Testis (tissue), 3 donors: ENCODE measurements around the gene TP53AIP1. TPM values are rescaled to one million over a fixed set of nuclear protein-coding genes. Genes with fewer than 3 reads are reported as not detected.

ENCODE experiments used
- DNase-seq: peaks from one replicate; pipeline ENCODE4 v3.0.0-alpha.2; 2019
- H3K27ac ChIP-seq, 2 donors: fragments of 200-600 bp; sonication (generic); one replicate each; pipeline ENCODE4 v1.5.1; 2019
- H3K27me3 ChIP-seq: fragments of 200-600 bp; sonication (generic); one replicate; pipeline ENCODE4 v1.5.1; 2019
- H3K36me3 ChIP-seq: fragments of 200-600 bp; sonication (generic); one replicate; pipeline ENCODE4 v1.5.1; 2017; ENCODE audit warnings: low read depth; ENCODE audit errors: missing control alignments
- H3K4me1 ChIP-seq: fragments of 200-600 bp; sonication (generic); one replicate; pipeline ENCODE4 v1.5.1; 2019
- H3K4me3 ChIP-seq, 2 donors: fragments of 200-600 bp; sonication (generic); one replicate each; pipeline ENCODE4 v1.5.1; 2017 to 2019
- H3K9me3 ChIP-seq: fragments of 200-600 bp; sonication (generic); one replicate; pipeline ENCODE4 v1.5.1; 2017
- POLR2A ChIP-seq: fragments of 450-650 bp; IDR thresholded peaks from one replicate; pipeline ENCODE4 v1.6.1; 2017; ENCODE audit warnings: antibody characterized with exemption, mild to moderate bottlenecking, moderate library complexity
- WGBS, 2 donors: methylation state at CpG; one replicate each; pipeline ENCODE4 v1.1.5; 2018; 5-methylcytosine and 5-hydroxymethylcytosine counted together
- intact Hi-C: fragments of 100-400 bp; cut with DNase I; formaldehyde crosslinking; loops from one replicate; pipeline ENCODE4 v1.15.1; 2023; ENCODE audit warnings: low total_unique reads
- polyA plus RNA-seq: library from polyadenylated mRNA; stranded (reverse); fragments of 350-450 nt; fragmentation: Illumina TruSeq; extraction: RNeasy Lipid Tissue Mini Kit (QIAGEN cat#74804); gene quantifications from one replicate; pipeline ENCODE4 v1.2.3, GENCODE V29; 2014; ENCODE audit warnings: low read depth, low replicate concordance; ENCODE audit not compliant: insufficient read depth
- total RNA-seq, 2 donors: library from RNA; depleted of rRNA; stranded (reverse); fragments of >200 nt; gene quantifications; one replicate each; pipeline ENCODE4 v1.2.3, GENCODE V29; 2016
- TF ChIP-seq, protein P1 (sequence below), 3 experiments: fragments of 450-650 bp in 2 of 3; fragments of 200-600 bp in 1 of 3; sonication (generic) in 1 of 3; IDR thresholded peaks; one replicate each; pipeline ENCODE4 v1.5.1; 2016 to 2019; ENCODE audit warnings: antibody characterized with exemption in 3 of 3, mild to moderate bottlenecking in 2 of 3, moderate library complexity in 1 of 3

TP53AIP1 gene
- total and polyA plus RNA-seq, 3 donors from 2014 or later = 0.94 to 1.8 (median 1.1) TPM

- Histone ChIP-seq H3K9me3 (no peaks in the 10 kb centered on the region), H3K4me1 (peaks cover 29% of the 10 kb centered on the region), H3K4me3 (no peak overlapping the region), H3K36me3 (no peaks in the 10 kb centered on the region), H3K27ac (no peak overlapping the region), H3K27me3 (no peaks in the 10 kb centered on the region)
- TF ChIP-seq, protein P1, sequence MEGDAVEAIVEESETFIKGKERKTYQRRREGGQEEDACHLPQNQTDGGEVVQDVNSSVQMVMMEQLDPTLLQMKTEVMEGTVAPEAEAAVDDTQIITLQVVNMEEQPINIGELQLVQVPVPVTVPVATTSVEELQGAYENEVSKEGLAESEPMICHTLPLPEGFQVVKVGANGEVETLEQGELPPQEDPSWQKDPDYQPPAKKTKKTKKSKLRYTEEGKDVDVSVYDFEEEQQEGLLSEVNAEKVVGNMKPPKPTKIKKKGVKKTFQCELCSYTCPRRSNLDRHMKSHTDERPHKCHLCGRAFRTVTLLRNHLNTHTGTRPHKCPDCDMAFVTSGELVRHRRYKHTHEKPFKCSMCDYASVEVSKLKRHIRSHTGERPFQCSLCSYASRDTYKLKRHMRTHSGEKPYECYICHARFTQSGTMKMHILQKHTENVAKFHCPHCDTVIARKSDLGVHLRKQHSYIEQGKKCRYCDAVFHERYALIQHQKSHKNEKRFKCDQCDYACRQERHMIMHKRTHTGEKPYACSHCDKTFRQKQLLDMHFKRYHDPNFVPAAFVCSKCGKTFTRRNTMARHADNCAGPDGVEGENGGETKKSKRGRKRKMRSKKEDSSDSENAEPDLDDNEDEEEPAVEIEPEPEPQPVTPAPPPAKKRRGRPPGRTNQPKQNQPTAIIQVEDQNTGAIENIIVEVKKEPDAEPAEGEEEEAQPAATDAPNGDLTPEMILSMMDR (IDR thresholded peaks at IDR 0.05) = no peak
- no peak for TF ChIP-seq POLR2A
- WGBS, 2 donors = 27 to 52% methylated on average over 6 of the region's 6 CpGs
- DNase-seq = peak; percentile 84
- intact Hi-C loops = no loop called here
Observed at GRCh38 chr11:128894685-128895084, 48.0 kb downstream of the TP53AIP1 start.

DNA sequence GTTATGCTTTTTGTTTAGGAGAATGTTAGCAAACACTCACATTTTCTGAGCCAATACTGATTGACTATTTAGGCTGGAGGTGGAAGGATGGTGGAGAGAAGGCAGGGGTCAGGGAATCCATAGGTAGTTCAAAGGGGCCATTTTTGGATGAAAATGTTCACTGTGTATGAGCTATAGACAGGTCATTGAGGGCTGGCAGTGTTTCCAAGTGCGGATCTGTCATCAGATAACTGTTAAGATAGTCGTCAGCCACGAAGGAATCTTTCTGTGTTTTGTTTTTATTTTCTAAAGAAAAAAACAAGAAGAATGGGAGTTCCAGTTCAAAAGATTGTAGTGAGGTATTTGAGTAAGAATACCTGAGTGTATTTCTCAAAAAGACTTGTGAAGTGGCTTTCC, 48.4 kb downstream of the TP53AIP1 start:
- Histone ChIP-seq H3K36me3 (no peaks in the 10 kb centered on the region), H3K9me3 (no peaks in the 10 kb centered on the region), H3K4me3 (no peak overlapping the region), H3K4me1 (peaks cover 29% of the 10 kb centered on the region), H3K27me3 (no peaks in the 10 kb centered on the region), H3K27ac (no peak overlapping the region)
- TF ChIP-seq, protein P1 (IDR thresholded peaks at IDR 0.05) = no peak
- TF ChIP-seq POLR2A = no peak
- 70 to 80% methylated on average over 3 of the region's 3 CpGs for WGBS, 2 donors
- intact Hi-C loops = no loop called here
- no peak for DNase-seq

DNA sequence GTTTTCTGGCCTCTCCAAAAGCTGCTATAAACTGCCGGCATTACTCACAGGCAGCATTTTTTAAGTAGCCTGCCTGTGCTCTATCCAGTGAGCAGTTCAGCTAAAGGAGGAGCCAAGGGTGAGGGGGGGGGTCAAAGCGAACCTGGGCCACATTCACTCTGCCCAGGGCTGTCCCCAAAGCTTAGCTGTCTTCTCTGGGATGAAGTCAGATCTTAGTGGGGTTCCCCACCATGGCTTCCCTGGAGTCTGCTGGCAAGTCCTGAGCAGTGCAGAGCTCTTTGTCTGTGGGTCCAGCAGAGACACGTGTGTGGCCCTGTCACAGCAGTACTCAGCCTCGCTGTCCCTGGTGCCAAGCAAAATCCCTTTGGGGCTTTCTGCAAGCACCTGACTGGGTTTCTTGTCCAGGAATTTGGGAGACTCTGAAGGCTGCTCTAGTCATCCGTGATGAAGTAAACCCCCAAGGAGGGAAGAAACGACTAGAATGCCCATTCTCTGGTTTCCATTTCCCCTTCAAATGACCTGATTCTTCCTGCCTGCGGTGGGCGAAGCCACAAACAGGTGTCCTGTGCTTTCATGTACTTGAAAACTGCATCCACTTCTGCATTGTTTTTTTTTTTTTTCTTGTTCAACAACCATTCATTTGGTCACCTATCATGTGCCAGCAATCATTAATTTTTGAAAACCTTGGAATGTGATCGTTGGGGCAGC, 48.9 kb downstream of the TP53AIP1 start:
- H3K9me3 ChIP-seq = no peaks in the 10 kb centered on the region
- H3K4me1 ChIP-seq = peaks cover 29% of the 10 kb centered on the region
- no peak overlapping the region for H3K4me3 ChIP-seq
- H3K27me3 ChIP-seq = no peaks in the 10 kb centered on the region
- 73 to 76% methylated on average over 8 to 9 of the region's 9 CpGs for WGBS, 2 donors
- intact Hi-C loops = no loop called here
- no peaks in the 10 kb centered on the region for H3K36me3 ChIP-seq
- DNase-seq = no peak
- no peak overlapping the region for H3K27ac ChIP-seq
- TF ChIP-seq, protein P1 (IDR thresholded peaks at IDR 0.05) = no peak
- TF ChIP-seq POLR2A = no peak

DNA sequence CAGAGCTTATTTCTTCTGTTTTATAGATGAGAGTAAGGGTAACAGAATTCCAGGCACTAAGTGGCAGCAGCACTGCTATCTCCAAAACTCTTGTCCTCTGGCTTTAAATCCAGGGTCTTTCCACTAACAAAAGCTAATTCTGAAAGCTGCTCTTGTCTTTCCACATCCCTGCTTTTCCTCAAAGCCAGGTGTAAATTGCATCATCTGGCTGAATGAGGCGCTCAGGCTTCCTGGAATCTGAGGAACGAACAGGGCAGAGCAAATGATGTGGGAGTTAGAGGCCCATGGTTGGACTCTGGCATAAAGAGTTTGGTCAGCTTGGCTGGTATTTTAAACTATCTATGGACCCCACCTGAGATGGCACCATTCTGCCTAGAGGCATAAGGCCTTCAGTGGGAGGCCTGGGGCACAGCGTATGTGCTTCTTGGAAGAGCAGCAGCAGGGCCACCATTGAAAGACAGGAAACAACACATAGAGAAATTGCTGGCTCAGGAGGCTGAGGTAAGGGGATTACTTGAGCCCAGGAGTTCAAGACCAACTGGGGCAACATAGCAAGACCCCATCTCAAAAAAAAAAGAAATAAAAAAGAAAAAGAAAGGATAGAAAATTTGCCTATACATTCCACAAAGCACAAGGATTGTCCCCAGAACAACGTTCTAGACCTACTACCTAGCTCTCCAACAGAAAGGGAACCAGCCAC, 49.7 kb downstream of the TP53AIP1 start:
- intact Hi-C loops = no loop called here
- DNase-seq = no peak
- Histone ChIP-seq H3K4me3 (no peak overlapping the region), H3K36me3 (no peaks in the 10 kb centered on the region), H3K27me3 (no peaks in the 10 kb centered on the region), H3K27ac (no peak overlapping the region), H3K4me1 (peaks cover 29% of the 10 kb centered on the region), H3K9me3 (no peaks in the 10 kb centered on the region)
- 65 to 82% methylated on average over 4 of the region's 4 CpGs for WGBS, 2 donors
- no peak for TF ChIP-seq POLR2A
- TF ChIP-seq, protein P1 (IDR thresholded peaks at IDR 0.05) = no peak
